IPS-NIHi11 (cell line): Measurements from ENCODE around the gene EPB42.
"Not testable (repeated sequence)": the region's sequence is repeated elsewhere in the genome, so short reads cannot be mapped to it uniquely, and the experiment has no call there.

Source experiments
- DNase-seq: peaks from one replicate; pipeline ENCODE4 v3.0.0; 2012; ENCODE audit warnings: mixed read lengths, low spot score

Gene EPB42

GRCh38 chr15:43241100-43241499 is 20.3 kb upstream of the EPB42 start:
- no peak for DNase-seq

DNA sequence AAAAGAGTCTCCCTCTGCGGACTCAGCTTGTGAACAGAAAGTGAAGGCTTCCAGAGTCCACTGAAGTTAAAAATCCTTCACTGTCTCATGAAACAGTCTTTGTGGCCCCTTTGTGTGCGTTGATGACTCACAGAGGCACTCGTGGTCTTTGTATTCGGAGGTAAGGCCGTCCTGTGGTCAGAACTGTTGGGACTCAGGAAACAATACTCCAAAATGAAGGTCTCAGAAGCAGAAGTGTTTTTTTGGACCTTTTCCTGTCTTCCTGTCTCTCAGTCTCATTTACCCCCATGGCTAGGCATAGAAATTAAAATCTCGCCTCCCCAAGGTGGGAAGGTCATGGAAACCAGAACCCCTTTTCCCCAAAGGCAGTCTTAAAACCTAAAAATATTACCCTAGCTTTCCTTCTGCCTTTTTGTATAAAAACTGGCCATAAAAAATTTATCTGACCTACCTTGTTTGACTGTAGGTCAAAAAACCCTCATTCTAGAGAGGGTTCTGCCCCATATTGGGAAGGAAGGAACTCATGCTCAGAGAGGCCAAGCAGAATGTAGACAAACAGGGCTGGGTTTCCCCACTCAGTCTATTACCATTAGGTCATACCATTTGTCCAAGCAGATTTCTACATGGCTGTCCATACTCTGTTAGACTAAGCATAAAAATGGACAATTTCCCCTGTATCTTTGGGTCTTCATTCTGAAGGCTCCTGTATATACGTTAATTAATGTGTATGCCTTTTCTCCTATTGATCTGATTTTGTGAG is 19.1 kb upstream of the EPB42 start:
- DNase-seq: no peak

- DNase-seq: no peak
These were observed 17.9 kb upstream of the EPB42 start for GRCh38 chr15:43238671-43239131.

- DNase-seq: no peak
These were observed 17.1 kb upstream of the EPB42 start for GRCh38 chr15:43237842-43238470.

DNA sequence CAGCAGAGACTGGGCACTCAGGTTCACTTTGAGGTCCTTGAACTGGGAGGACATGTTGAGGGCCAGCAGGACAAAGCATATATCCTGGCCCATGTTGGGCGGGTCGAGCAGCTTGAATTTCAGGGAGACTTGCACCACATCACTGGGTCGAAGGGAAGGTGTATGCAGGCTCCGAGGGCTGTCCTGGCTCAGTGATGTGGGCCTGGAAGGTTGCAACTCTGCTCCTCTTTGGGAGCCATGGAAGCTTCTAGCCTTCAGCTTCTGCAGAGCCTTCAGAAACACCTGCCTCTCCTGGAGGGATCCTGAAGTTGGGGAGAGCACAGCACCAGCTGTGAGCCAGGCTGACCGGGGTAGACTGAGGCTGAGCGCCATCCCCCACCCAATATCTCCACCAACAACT is 14.7 kb upstream of the EPB42 start:
- DNase-seq: no peak

DNA sequence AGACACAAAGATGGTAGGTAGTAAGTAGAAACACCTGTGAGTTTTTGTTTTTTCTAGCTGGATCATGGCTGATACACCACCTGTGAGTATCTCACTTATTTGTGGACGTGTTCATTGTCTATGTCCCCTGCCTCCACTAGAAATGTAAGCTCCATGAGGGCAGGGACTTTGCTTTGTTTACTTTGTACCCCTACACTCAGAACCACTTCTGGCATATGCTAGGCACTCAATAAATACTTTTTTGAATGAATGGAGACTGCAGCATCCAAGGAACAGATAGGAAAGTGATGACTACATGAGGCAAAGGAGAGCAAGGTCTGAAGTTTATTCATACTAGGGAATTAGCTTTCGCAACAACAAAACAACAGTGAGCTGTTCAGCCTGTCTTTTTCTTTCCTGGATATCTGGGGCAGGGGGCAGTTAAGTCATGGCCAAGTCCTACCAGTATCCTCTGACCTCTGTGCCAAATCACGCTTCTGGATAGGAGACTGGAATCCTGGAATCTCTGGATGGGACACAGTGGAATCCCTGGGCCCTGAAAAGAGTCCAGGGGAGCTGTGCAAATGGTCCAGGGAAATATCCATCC is 11.6 kb upstream of the EPB42 start:
- DNase-seq: no peak

DNA sequence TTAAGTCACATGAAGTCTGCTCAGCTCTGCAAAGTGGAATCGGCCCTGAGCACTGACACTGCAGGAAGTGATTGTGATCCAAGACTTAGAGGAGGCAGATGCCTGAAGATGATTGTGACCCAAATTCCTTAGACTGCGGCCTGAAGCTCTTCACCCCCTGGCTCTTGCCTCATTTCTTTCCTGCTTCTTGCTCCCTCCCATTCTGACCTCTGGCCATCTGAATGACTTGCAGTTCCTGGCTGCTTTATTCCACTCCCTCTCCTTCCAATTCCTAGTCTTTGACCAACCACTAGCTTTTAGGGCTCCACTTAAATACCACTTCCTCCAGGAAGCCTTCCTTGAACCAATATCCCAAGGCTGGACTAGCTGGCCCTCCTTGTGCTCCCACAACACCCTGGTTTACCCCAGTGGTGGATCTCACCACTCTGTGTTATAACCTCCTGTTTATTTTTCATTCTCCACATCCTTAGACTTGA is 9.9 kb upstream of the EPB42 start:
- no peak for DNase-seq

DNA sequence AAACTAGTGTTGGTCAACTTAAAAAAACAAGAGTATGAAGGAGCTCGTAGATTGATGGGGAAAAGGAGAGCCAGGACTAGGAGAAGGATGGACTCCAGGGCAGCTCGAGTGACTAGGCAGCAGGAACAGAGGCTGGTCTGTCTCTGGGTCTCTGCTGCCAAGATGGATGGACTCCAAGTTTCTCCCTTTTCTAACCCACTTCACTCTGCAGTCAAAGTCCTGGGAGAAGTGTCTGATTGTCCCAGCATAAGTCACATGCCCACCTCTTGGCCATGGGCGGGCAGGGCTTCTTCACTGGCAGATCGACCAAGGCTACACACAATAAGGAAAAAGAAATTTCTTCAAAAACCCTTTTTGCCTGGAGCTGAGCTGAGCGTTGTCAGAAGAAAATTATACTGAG is 9.2 kb upstream of the EPB42 start:
- DNase-seq: no peak

GRCh38 chr15:43226436-43227305 is 5.9 kb upstream of the EPB42 start:
- no peak for DNase-seq

GRCh38 chr15:43225950-43226255 is 5.1 kb upstream of the EPB42 start:
- not testable (repeated sequence) for DNase-seq

- peak; percentile 68 for DNase-seq
These were observed 4.6 kb upstream of the EPB42 start for GRCh38 chr15:43225201-43225949.

DNA sequence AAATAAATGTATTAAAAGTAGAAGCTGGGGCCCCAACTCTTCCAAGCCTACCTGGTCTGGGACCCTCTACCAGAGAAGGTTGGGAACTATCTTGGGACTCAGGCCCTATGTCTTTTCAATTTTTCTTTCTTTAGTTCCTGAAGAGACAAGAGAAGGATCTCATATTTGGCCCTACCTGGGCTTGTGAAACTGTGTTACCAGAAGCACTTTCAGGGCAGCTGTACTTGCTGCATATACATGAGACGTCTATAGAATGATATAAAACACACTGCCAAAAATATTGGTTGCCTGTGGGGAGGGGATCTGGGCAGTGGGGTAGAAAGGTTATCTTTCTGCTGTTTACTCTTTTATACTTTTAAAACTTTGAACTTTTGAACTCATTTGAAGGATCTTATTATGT is 604 bp upstream of the EPB42 start:
- no peak for DNase-seq

DNA sequence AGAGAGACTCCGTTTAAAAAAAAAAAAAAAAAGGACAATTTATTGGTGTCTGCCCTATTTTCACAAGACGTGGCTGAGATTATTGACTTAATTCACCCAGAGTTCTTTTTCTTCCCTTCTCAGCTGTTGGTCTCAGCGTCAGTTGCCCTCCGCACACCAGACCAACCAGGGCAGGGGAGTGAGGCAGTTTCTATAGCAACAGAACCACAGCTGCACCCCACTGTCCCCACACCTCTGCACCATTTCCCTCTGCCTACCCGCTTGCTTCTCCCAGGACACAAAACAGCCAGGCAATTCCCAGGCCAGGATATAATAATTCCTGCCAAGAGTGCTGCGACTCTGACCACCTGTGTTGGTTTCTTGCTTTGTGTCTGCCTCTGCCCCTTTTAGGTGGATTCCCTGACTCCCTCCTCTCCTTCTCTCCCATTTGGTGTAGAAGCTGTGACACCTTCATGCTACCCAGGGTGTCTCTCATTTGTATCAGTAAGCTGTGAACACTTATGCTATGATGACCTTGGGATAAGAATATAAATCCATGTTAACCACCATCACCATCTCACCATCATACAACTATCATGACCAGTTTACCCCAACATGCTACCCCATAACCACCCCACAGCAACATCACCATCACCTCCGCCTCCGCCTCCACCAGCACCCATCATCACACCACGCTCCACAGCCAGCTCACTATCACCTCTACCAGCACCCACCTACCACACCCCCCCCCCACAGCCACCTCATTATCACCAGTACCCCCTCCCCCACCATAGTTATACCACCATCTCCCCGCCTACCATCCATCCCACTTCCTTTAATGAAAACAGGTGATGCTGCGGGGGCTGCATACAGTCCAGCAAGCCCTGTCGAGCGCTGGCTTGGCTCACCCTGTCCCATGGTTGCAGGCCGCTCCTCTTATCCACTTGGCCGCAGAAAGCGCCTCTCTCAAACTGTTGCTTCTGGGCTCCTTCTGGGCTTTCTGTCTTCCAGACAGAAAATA is 589 bp downstream of the EPB42 start:
- DNase-seq: no peak

- peak; percentile 84 for DNase-seq
These were observed 1.7 kb downstream of the EPB42 start for GRCh38 chr15:43218908-43219706.

GRCh38 chr15:43215961-43216360 is 4.9 kb downstream of the EPB42 start:
- DNase-seq: no peak

DNA sequence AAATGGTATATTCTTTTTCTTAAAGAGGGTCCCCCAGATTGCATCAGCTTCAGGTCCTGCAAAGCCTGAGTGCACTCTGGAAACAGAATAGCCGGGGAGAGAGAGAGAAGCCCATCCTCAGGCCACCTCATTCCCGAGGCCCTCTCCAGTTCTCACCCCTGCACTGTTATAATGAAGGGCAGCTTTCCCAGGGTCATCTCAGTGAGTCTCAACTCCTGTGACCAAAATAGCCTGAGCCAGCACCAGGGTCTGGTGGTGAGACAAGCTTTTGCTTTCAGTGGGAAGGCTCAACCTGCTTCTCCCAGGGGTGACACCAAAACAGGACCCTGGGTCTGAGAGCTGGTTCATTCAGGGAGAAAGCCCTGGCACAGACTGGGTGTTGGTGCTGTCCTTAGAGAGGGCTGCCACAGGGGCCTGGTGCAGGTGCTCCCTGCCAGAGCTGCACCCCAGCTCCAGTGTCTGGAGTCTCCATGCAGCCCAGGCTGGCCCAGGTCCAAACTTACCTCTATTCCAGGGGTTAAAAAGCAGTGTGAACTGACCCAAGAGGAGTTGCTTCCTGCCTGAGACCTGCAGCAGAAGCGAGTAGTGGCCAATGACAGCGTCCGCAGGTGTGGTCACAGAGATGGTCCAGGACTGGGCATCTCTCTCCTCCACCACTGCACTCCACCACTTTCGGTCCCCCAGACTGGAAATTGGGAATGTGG is 6.1 kb downstream of the EPB42 start:
- DNase-seq: no peak

DNA sequence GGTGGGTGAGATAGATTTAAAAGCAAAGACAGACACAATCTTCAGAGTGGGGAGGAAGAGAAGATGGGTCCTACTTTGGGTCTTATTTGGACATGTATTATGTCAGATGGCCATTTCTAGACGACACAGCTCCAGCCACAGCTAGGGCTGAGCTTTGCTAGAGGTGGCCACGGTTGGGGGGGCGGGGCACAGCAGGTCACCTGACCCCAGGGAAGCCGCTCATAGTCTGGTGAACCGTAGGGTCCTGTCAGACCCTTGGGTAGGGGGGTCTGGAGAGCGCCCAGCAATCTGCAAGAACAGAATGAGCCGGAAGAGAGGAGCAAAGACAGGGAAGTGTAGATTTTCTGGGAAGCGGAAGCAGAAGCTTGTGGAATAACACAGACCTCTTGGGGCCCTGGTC is 6.6 kb downstream of the EPB42 start:
- DNase-seq: no peak

GRCh38 chr15:43213466-43213865 is 7.4 kb downstream of the EPB42 start:
- no peak for DNase-seq

- no peak for DNase-seq
These were observed 7.9 kb downstream of the EPB42 start for GRCh38 chr15:43212951-43213350.
